Caki2 (cell line): ENCODE results near the gene PCDHA5. TPM values are rescaled to one million over a fixed set of nuclear protein-coding genes. Genes with fewer than 3 reads are reported as not detected.
"Not testable (repeated sequence)": the region's sequence is repeated elsewhere in the genome, so short reads cannot be mapped to it uniquely, and the experiment has no call there.

Experiments used
- DNase-seq: peaks from one replicate; pipeline ENCODE4 v3.0.0-alpha.2; 2015; ENCODE audit warnings: low read depth
- in situ Hi-C: cut with HindIII; loops from 2 replicates; pipeline ENCODE4 v1.10.0; 2016; ENCODE audit warnings: low sequenced_read_pairs, low pct_unique_long_range_greater_than_20kb, mixed read lengths
- total RNA-seq: library from RNA; depleted of rRNA; stranded (reverse); fragments of >200 nt; shearing (Covaris generic); gene quantifications from 2 replicates; pipeline ENCODE4 v1.2.3, GENCODE V29; 2014; ENCODE audit warnings: low replicate concordance; rRNA removed

PCDHA5 gene
- total RNA-seq, 1 experiment from 2014 or later: 2.8 TPM

- in situ Hi-C loops, DNase-seq: not testable (repeated sequence)
Measured at GRCh38 chr5:140849831-140850634, 28.6 kb downstream of the PCDHA5 start.

GRCh38 chr5:140855772-140856674 lies 34.6 kb downstream of the PCDHA5 start, which contains the start of gene PCDHA10:
TSS of gene PCDHA10 (plus strand) at chr5:140855897. CDS start at chr5:140856049, 152 bp downstream.
- in situ Hi-C loops: no loop called here
- no peak for DNase-seq

GRCh38 chr5:140857177-140857986 lies 36.0 kb downstream of the PCDHA5 start:
- in situ Hi-C loops: no loop called here
- no peak for DNase-seq

GRCh38 chr5:140857987-140858240 lies 36.5 kb downstream of the PCDHA5 start:
- in situ Hi-C loops: no loop called here
- no peak for DNase-seq

GRCh38 chr5:140862441-140863295 lies 41.3 kb downstream of the PCDHA5 start:
- in situ Hi-C loops: no loop called here
- no peak for DNase-seq

- in situ Hi-C loops: no loop called here
- no peak for DNase-seq
Measured at GRCh38 chr5:140868721-140869554, 47.5 kb downstream of the PCDHA5 start, which contains the start of gene PCDHA11. TSS of gene PCDHA11 (plus strand) at chr5:140868957. CDS start at chr5:140869104, 147 bp downstream.

- DNase-seq: no peak
- in situ Hi-C loops: no loop called here
Measured at GRCh38 chr5:140869555-140869886, 48.1 kb downstream of the PCDHA5 start.

- no peak for DNase-seq
- in situ Hi-C loops: no loop called here
Measured at GRCh38 chr5:140870221-140871201, 49.1 kb downstream of the PCDHA5 start.

Other genes with a start within 250 kb of the PCDHA5 start
- gene CD14, start 188.4 kb upstream of the PCDHA5 start, total RNA-seq: 0.96 TPM in 1 of 2 replicates, not detected in the other
- gene TMCO6, start 182.2 kb upstream of the PCDHA5 start, total RNA-seq: 7.9 and 14.0 TPM in 2 replicates
- gene NDUFA2, start 174.0 kb upstream of the PCDHA5 start, total RNA-seq: 71.7 and 78.2 TPM in 2 replicates
- gene IK, start 173.8 kb upstream of the PCDHA5 start, total RNA-seq: 36.9 and 57.5 TPM in 2 replicates
- 26.2 and 30.2 TPM in 2 replicates for gene WDR55, start 156.7 kb upstream of the PCDHA5 start, total RNA-seq
- not detected in 2 replicates for gene DND1, start 148.0 kb upstream of the PCDHA5 start, total RNA-seq
- gene HARS1, start 130.2 kb upstream of the PCDHA5 start, total RNA-seq: 50.1 and 61.3 TPM in 2 replicates
- gene HARS2, start 130.2 kb upstream of the PCDHA5 start, total RNA-seq: 30.0 and 41.5 TPM in 2 replicates
- gene ZMAT2, start 121.2 kb upstream of the PCDHA5 start, total RNA-seq: 77.7 and 99.3 TPM in 2 replicates
- not detected in 2 replicates for gene PCDHA1, start 35.5 kb upstream of the PCDHA5 start, total RNA-seq
- gene PCDHA2, start 26.8 kb upstream of the PCDHA5 start, total RNA-seq: not detected in 2 replicates
- gene PCDHA3, start 20.6 kb upstream of the PCDHA5 start, total RNA-seq: 0.10 TPM in 1 of 2 replicates, not detected in the other
- gene PCDHA4, start 14.5 kb upstream of the PCDHA5 start, total RNA-seq: 10.8 and 11.5 TPM in 2 replicates
- gene PCDHA6, start 6.3 kb downstream of the PCDHA5 start, total RNA-seq: 0.34 TPM in 1 of 2 replicates, not detected in the other
- gene PCDHA7, start 12.7 kb downstream of the PCDHA5 start, total RNA-seq: 0.10 TPM in 1 of 2 replicates, not detected in the other
- 0.51 TPM in 1 of 2 replicates, not detected in the other for gene PCDHA8, start 19.6 kb downstream of the PCDHA5 start, total RNA-seq
- not detected in 2 replicates for gene PCDHA9, start 26.8 kb downstream of the PCDHA5 start, total RNA-seq
- 0.03 and 0.06 TPM in 2 replicates for gene PCDHA10, start 34.3 kb downstream of the PCDHA5 start, total RNA-seq
- 5.6 TPM in 1 of 2 replicates, not detected in the other for gene PCDHA11, start 47.3 kb downstream of the PCDHA5 start, total RNA-seq
- gene PCDHA12, start 53.7 kb downstream of the PCDHA5 start, total RNA-seq: not detected in 2 replicates
- not detected in 2 replicates for gene PCDHA13, start 60.5 kb downstream of the PCDHA5 start, total RNA-seq
- gene PCDHAC1, start 104.7 kb downstream of the PCDHA5 start, total RNA-seq: 0.09 and 0.10 TPM in 2 replicates
- gene PCDHAC2, start 144.9 kb downstream of the PCDHA5 start, total RNA-seq: 2.8 and 4.6 TPM in 2 replicates
- not detected in 2 replicates for gene PCDHB1, start 229.8 kb downstream of the PCDHA5 start, total RNA-seq